K562 (cell line): ENCODE data around the gene ISG20. TPM values are rescaled to one million over a fixed set of nuclear protein-coding genes. Genes with fewer than 3 reads are reported as not detected.

ENCODE experiments used
- ATAC-seq: fragments of 200-7000 bp; cut with Tn5 transposase; 3 replicates; pipeline ENCODE4 v1.9.1; 2020; ENCODE audit warnings: moderate library complexity
- BruUV-seq: library from RNA; stranded (reverse); fragments of 400-500 nt; replicated peaks from 2 replicates; lab custom pipeline; 2021; lab: Mats Ljungman, UMichigan
- CTCF ChIA-PET: fragments of 300-600 bp; formaldehyde crosslinking; extraction: SDS; loops from one replicate; lab custom pipeline; 2021; ENCODE audit warnings: low intra/inter-chr PET ratio; lab: Yijun Ruan, JAX
- POLR2A ChIA-PET: fragments of 300-600, 350-650 bp; sonication (Branson Sonifier 250); formaldehyde crosslinking; extraction: SDS; loops from one replicate; lab custom pipeline; 2021; ENCODE audit warnings: antibody characterized with exemption, inconsistent platforms; lab: Yijun Ruan, JAX
- DNase-seq, 4 experiments: peaks; one replicate each; pipeline versions ENCODE4 v3.0.0 to v3.0.0-alpha.2; 2011 to 2018; ENCODE audit warnings: low spot score in 3 of 4, mixed read lengths in 3 of 4; ENCODE audit errors: extremely low read depth in 1 of 4
- FAIRE-seq: peaks from 2 replicates; lab custom pipeline; 2011; peaks lifted over from hg19 to GRCh38; lab: Jason Lieb, UNC
- H2AFZ ChIP-seq: 2 replicates; pipeline ENCODE4 v1.6.0; 2011; ENCODE audit warnings: low read depth, low read length, control low read depth, inconsistent platforms
- H3K27ac ChIP-seq: fragments of 200-600 bp; 3 replicates; pipeline ENCODE4 v1.8.0; 2011; ENCODE audit warnings: low read depth, mild to moderate bottlenecking, control low read depth, inconsistent platforms, low read length, moderate library complexity, mixed read lengths; ENCODE audit errors: extremely low read depth
- H3K27me3 ChIP-seq, 2 experiments: fragments of 300-600 bp in 1 of 2; 2 replicates in 1 of 2; 3 replicates in 1 of 2; pipeline versions ENCODE4 v1.6.0 to v1.8.0; 2011; ENCODE audit warnings: inconsistent platforms in 2 of 2, low read length in 2 of 2, mild to moderate bottlenecking in 1 of 2, mixed read lengths in 1 of 2, moderate library complexity in 1 of 2; ENCODE audit not compliant: control insufficient read depth in 2 of 2, insufficient read depth in 2 of 2
- H3K36me3 ChIP-seq: fragments of 300-600 bp; 3 replicates; pipeline ENCODE4 v1.8.0; 2011; ENCODE audit warnings: mild to moderate bottlenecking, low read length, inconsistent platforms; ENCODE audit not compliant: control insufficient read depth, insufficient read depth
- H3K4me1 ChIP-seq, 2 experiments: fragments of 200-600 bp in 1 of 2; replicated peaks in 1 of 2; 2 replicates in 1 of 2; 3 replicates in 1 of 2; pipeline versions ENCODE4 v1.5.1 to v1.8.0; 2011; ENCODE audit warnings: inconsistent platforms in 2 of 2, low read length in 2 of 2, mild to moderate bottlenecking in 1 of 2, mixed read lengths in 1 of 2, moderate library complexity in 1 of 2; ENCODE audit not compliant: control insufficient read depth in 2 of 2, insufficient read depth in 2 of 2
- H3K4me2 ChIP-seq: 2 replicates; pipeline ENCODE4 v1.6.1; 2011; ENCODE audit warnings: low read length, control low read depth, inconsistent platforms, mixed read lengths; ENCODE audit not compliant: insufficient read depth
- H3K4me3 ChIP-seq: fragments of 200-600 bp; sonication (generic), shearing (Covaris generic); 2 replicates; pipeline ENCODE4 v1.5.1; 2016; ENCODE audit warnings: control low read depth, inconsistent platforms
- H3K79me2 ChIP-seq: fragments of 200-600 bp; 3 replicates; pipeline ENCODE4 v1.8.0; 2011; ENCODE audit warnings: low read length, inconsistent platforms; ENCODE audit not compliant: control insufficient read depth, insufficient read depth
- H3K9ac ChIP-seq, 2 experiments: 2 replicates each; pipeline versions ENCODE4 v1.6.0 to v1.6.1; 2011; ENCODE audit warnings: low read depth in 2 of 2, low read length in 2 of 2, control low read depth in 1 of 2, inconsistent platforms in 1 of 2, mild to moderate bottlenecking in 1 of 2, mixed read lengths in 1 of 2; ENCODE audit not compliant: insufficient read depth in 1 of 2
- H3K9me1 ChIP-seq: one replicate; pipeline ENCODE4 v1.6.0; 2011; ENCODE audit warnings: inconsistent platforms, mild to moderate bottlenecking, low read length, moderate library complexity; ENCODE audit not compliant: control insufficient read depth, insufficient read depth
- H3K9me3 ChIP-seq: replicated peaks from 2 replicates; pipeline ENCODE4 v1.5.1; 2011; ENCODE audit warnings: low read depth, low read length, inconsistent platforms; ENCODE audit not compliant: control insufficient read depth, insufficient read depth
- H4K20me1 ChIP-seq: replicated peaks from 2 replicates; pipeline ENCODE4 v1.6.1; 2011; ENCODE audit warnings: low read length, inconsistent platforms, mixed read lengths; ENCODE audit not compliant: control insufficient read depth, insufficient read depth
- HNRNPLL ChIP-seq: fragments of 200-400 bp; formaldehyde crosslinking; IDR thresholded peaks from 2 replicates; pipeline ENCODE4 v1.6.1; 2017; ENCODE audit warnings: low read length, low read depth, mild to moderate bottlenecking; ENCODE audit not compliant: poor library complexity, severe bottlenecking
- KLF1 ChIP-seq: fragments of 450-650 bp; IDR thresholded peaks from 2 replicates; pipeline ENCODE4 v1.6.1; 2016; ENCODE audit warnings: missing genetic modification characterization, missing compliant biosample characterization
- MAFF ChIP-seq: IDR thresholded peaks from 2 replicates; pipeline ENCODE4 v1.6.1; 2012; ENCODE audit warnings: low read length, improper control_type of control experiment
- MAZ ChIP-seq, 2 experiments: fragments of 450-650 bp in 1 of 2; sonication (generic) in 1 of 2; formaldehyde crosslinking; IDR thresholded peaks in 1 of 2; conservative IDR thresholded peaks in 1 of 2; 2 replicates each; pipeline versions ENCODE4 v1.4.0 to v1.5.0; 2020; ENCODE audit warnings: mild to moderate bottlenecking in 1 of 2, missing genetic modification reagents in 1 of 2
- MNT ChIP-seq, 2 experiments: fragments of 450-650 bp; conservative IDR thresholded peaks; 2 replicates each; pipeline ENCODE4 v1.6.1; 2017; ENCODE audit warnings: mild to moderate bottlenecking in 2 of 2, moderate library complexity in 2 of 2
- PCBP1 ChIP-seq: fragments of 200-400 bp; formaldehyde crosslinking; IDR thresholded peaks from 2 replicates; pipeline ENCODE4 v1.6.1; 2018; ENCODE audit warnings: mild to moderate bottlenecking, low read depth, low read length; ENCODE audit not compliant: poor library complexity, severe bottlenecking
- RCOR1 ChIP-seq, 2 experiments: IDR thresholded peaks; 2 replicates each; pipeline ENCODE4 v1.6.1; 2012; ENCODE audit warnings: low read depth in 2 of 2, low read length in 2 of 2, borderline replicate concordance in 1 of 2, improper control_type of control experiment in 1 of 2
- RFX1 ChIP-seq: fragments of 450-650 bp; IDR thresholded peaks from 2 replicates; pipeline ENCODE4 v1.6.1; 2016; ENCODE audit warnings: mild to moderate bottlenecking, moderate library complexity
- SRF ChIP-seq, 2 experiments: fragments of 250-450, 450-650 bp in 1 of 2; sonication (Bioruptor Pico) in 1 of 2; sonication (generic) in 1 of 2; formaldehyde crosslinking; IDR thresholded peaks; 2 replicates each; pipeline versions ENCODE4 v1.5.0 to v1.5.1; 2020 to 2022; ENCODE audit warnings: mild to moderate bottlenecking in 1 of 2, missing genetic modification reagents in 1 of 2
- TCF15 ChIP-seq: fragments of 250-450 bp; sonication (Bioruptor Pico); IDR thresholded peaks from 2 replicates; pipeline ENCODE4 v1.8.0; 2022; ENCODE audit warnings: moderate library complexity, mild to moderate bottlenecking, inconsistent platforms
- TEAD1 ChIP-seq, 2 experiments: fragments of 450-650 bp in 1 of 2; sonication (generic) in 1 of 2; formaldehyde crosslinking; IDR thresholded peaks; 2 replicates each; pipeline versions ENCODE4 v1.4.0 to v1.8.0; 2020 to 2022; ENCODE audit warnings: mild to moderate bottlenecking in 2 of 2, missing genetic modification reagents in 1 of 2
- ZNF232 ChIP-seq: sonication (generic); formaldehyde crosslinking; IDR thresholded peaks from 2 replicates; pipeline ENCODE4 v1.8.0; 2022; ENCODE audit warnings: mild to moderate bottlenecking, missing genetic modification reagents
- ZNF511 ChIP-seq: sonication (generic); formaldehyde crosslinking; IDR thresholded peaks from 2 replicates; pipeline ENCODE4 v1.8.0; 2022; ENCODE audit warnings: mild to moderate bottlenecking, missing genetic modification reagents
- WGBS: fragments of 100-300 bp; shearing (Covaris generic); methylation state at CpG from one replicate; pipeline ENCODE4 v1.1.6; 2016; ENCODE audit warnings: low coverage, mixed read lengths; ENCODE audit not compliant: insufficient coverage; ENCODE audit errors: missing lambda C conversion rate; 5-methylcytosine and 5-hydroxymethylcytosine counted together
- in situ Hi-C: fragments of 300-500 bp; cut with MboI; formaldehyde crosslinking; loops from 4 replicates; pipeline ENCODE4 v1.15.0; 2018; ENCODE audit warnings: inconsistent platforms, mixed read lengths
- intact Hi-C: fragments of 100-400 bp; cut with micrococcal nuclease; formaldehyde crosslinking; loops from 2 replicates; pipeline ENCODE4 v1.14.2; 2022
- polyA plus RNA-seq, 8 experiments: library from polyadenylated mRNA; depleted of rRNA in 4 of 8; stranded (reverse) in 5 of 8; unstranded in 3 of 8; fragments of >200 nt; fragmentation: Nextera tagmentation in 2 of 8; fragmentation: Illumina TruSeq in 1 of 8; extraction: Ambion mirVana in 2 of 8; extraction: Trizol in 1 of 8; gene quantifications; 2 replicates each; pipeline versions ENCODE4 v1.2.1 to v1.2.3, GENCODE V29; 2011 to 2014; ENCODE audit warnings: inconsistent platforms in 1 of 8, missing spikeins in 1 of 8
- total RNA-seq, 7 experiments: library from RNA; depleted of rRNA in 6 of 7; stranded (reverse); fragments of >200 nt in 6 of 7; fragmentation: Illumina TruSeq in 2 of 7; extraction: Trizol in 2 of 7; gene quantifications; 2 replicates each; pipeline versions ENCODE4 v1.2.1 to v1.2.3, GENCODE V29; 2011 to 2021; ENCODE audit warnings: low replicate concordance in 1 of 7

The ISG20 gene
- total and polyA plus RNA-seq, 9 of the 15 experiments (the other 6 are each of a cell fraction or from before 2014, with no cell fraction given): 0.06 to 2.1 (median 1.00) TPM

GRCh38 chr15:88605189-88606069, 33.4 kb upstream of the ISG20 start:
- FAIRE-seq (no peak), ATAC-seq (peak; percentile 96), DNase-seq (peak; percentile 64 to 79 (median 74))
- 21% methylated on average over 45 of the region's 58 CpGs for WGBS
- Histone ChIP-seq H2AFZ (no peak overlapping the region), H3K27ac (no peak overlapping the region), H3K36me3 (no peaks in the 10 kb centered on the region), H3K9me3 (no peaks in the 10 kb centered on the region), H3K79me2 (no peaks in the 10 kb centered on the region), H3K9me1 (no peaks in the 10 kb centered on the region), H3K4me1 (peaks cover 0 to 19% of the 10 kb centered on the region in 2 experiments; a peak in 2 of 5 replicates), H3K9ac (no peak overlapping the region), H3K4me2 (no peak overlapping the region), H3K27me3 (peaks cover 24 to 35% of the 10 kb centered on the region in 2 experiments; a peak in 4 of 5 replicates), H3K4me3 (no peak overlapping the region), H4K20me1 (peaks cover 6% of the 10 kb centered on the region; the same call in 1 of the 2 replicates)
- POLR2A ChIA-PET: interaction anchor here (0.5 to 1.0 kb wide), 2 partner anchors 9 to 146 kb away, joined by 3 to 4 read pairs; no protein-coding TSS in a partner anchor
- no TSS peak for BruUV-seq
- intact Hi-C loops: no loop called here
- in situ Hi-C loops: no loop called here
- CTCF ChIA-PET: no interaction called here
- TF ChIP-seq ZNF511 (peak; percentile 95), RFX1 (no peak), TCF15 (CRISPR knock-in tag) (no peak), HNRNPLL (peak; percentile 83), RCOR1 (IDR thresholded peaks at IDR 0.05; ENCODE audit: borderline replicate concordance in 1 of 2, low read depth in 2 of 2, low read length in 2 of 2) (peak in 1 of 2 experiments; percentile 66; a peak in 1 of 4 replicates), TEAD1 (CRISPR knock-in tag; IDR thresholded peaks at IDR 0.05) (peak in 1 of 2 experiments; percentile 55; a peak in 1 of 4 replicates), SRF (CRISPR knock-in tag; IDR thresholded peaks at IDR 0.05) (0 out of 4 replicates have a peak, but pooled peaks of 1 of the 2 experiments have one; percentile 40), KLF1 (tag) (no peak), PCBP1 (no peak), MNT (conservative IDR thresholded peaks at IDR 0.05) (peak in 1 of 2 experiments; percentile 37; a peak in 1 of 4 replicates), ZNF232 (CRISPR knock-in tag) (peak; percentile 50; the same call in 1 of the 2 replicates), MAZ (CRISPR knock-in tag; conservative IDR thresholded peaks at IDR 0.05 in 1 of 2, IDR thresholded peaks at IDR 0.05 in 1 of 2) (peak in 1 of 2 experiments; percentile 75; a peak in 2 of 4 replicates), MAFF (no peak)
